Ovary (tissue), 9 donors: Measurements from ENCODE around the gene SULT4A1. TPM values are rescaled to one million over a fixed set of nuclear protein-coding genes. Genes with fewer than 3 reads are reported as not detected.

Experiments used
- DNase-seq, 5 donors: peaks; one replicate each; pipeline ENCODE4 v3.0.0-alpha.2; 2019 to 2020
- H3K27ac ChIP-seq, 2 donors: fragments of 200-600 bp; one replicate each; pipeline versions ENCODE4 v1.5.1 to v1.8.0; 2019 to 2022
- H3K27me3 ChIP-seq: fragments of 200-600 bp; one replicate; pipeline ENCODE4 v1.8.0; 2022
- H3K36me3 ChIP-seq: fragments of 200-600 bp; sonication (generic); one replicate; pipeline ENCODE4 v1.5.1; 2019
- H3K4me1 ChIP-seq: one replicate; pipeline ENCODE4 v1.8.1; 2013; ENCODE audit warnings: mild to moderate bottlenecking, moderate library complexity; ENCODE audit not compliant: insufficient read depth
- H3K4me3 ChIP-seq: fragments of 200-600 bp; sonication (generic); one replicate; pipeline ENCODE4 v1.5.1; 2017
- H3K9me3 ChIP-seq, 2 donors: fragments of 200-600 bp in 1 of 2; sonication (generic) in 1 of 2; one replicate each; pipeline versions ENCODE4 v1.5.1 to v1.8.1; 2013 to 2019; ENCODE audit warnings: mild to moderate bottlenecking in 1 of 2, moderate library complexity in 1 of 2
- EP300 ChIP-seq: sonication (generic); formaldehyde crosslinking; IDR thresholded peaks from one replicate; pipeline ENCODE4 v1.6.1; 2017; ENCODE audit warnings: antibody characterized with exemption
- POLR2A ChIP-seq: fragments of 450-650 bp; IDR thresholded peaks from one replicate; pipeline ENCODE4 v1.6.1; 2017; ENCODE audit warnings: antibody characterized with exemption, mild to moderate bottlenecking, moderate library complexity
- WGBS, 3 donors: extraction: QIAGEN DNeasy Blood & Tissue Kit in 1 of 3; methylation state at CpG; one replicate each; pipeline versions ENCODE4 v1.1.5 to v1.1.7; 2013 to 2017; 5-methylcytosine and 5-hydroxymethylcytosine counted together
- intact Hi-C, 4 donors: fragments of 100-400 bp; cut with DNase I; formaldehyde crosslinking; loops; one replicate each; pipeline versions ENCODE4 v1.11.0 to v1.15.1; 2022 to 2023
- polyA plus RNA-seq, 2 donors: library from polyadenylated mRNA; stranded (reverse); fragments of 200-250 nt in 1 of 2; fragments of 350-450 nt in 1 of 2; fragmentation: Illumina TruSeq in 1 of 2; extraction: RNeasy Lipid Tissue Mini Kit (QIAGEN cat#74804) in 1 of 2; gene quantifications; one replicate each; pipeline ENCODE4 v1.2.3, GENCODE V29; 2013 to 2014
- total RNA-seq, 7 donors: library from RNA; depleted of rRNA in 2 of 7; stranded (reverse); fragments of >200 nt in 2 of 7; fragmentation: NEBNext Ultra II Directional in 3 of 7; extraction: Animal tissue kit (Norgen Biotek cat#: 25700) in 3 of 7; gene quantifications; one replicate each; pipeline versions ENCODE4 v1.1.0 to v1.2.4, GENCODE V29; 2016 to 2023
- TF ChIP-seq, protein P1 (sequence below), 3 donors: fragments of 450-650 bp in 2 of 3; fragments of 200-600 bp in 1 of 3; IDR thresholded peaks; one replicate each; pipeline versions ENCODE4 v1.5.1 to v1.8.0; 2016 to 2022; ENCODE audit warnings: antibody characterized with exemption in 3 of 3, mild to moderate bottlenecking in 1 of 3
- donor health status: DM: no; HTN: no; CAD: no; lungs with moderate emphysema.
- donor health status: DM: no; HTN: no; CAD: no.
- donor health status: Bipolar disorder and iron deficiency.
- donor health status: DM: yes; HTN: yes; CAD: no.
- donor health status: DM: no; HTN: no; CAD: no.
- donor health status: DM: yes; HTN: yes; CAD: no.

SULT4A1 gene
- total and polyA plus RNA-seq, 9 donors, result 0.36 to 3.5 (median 1.8) TPM

DNA sequence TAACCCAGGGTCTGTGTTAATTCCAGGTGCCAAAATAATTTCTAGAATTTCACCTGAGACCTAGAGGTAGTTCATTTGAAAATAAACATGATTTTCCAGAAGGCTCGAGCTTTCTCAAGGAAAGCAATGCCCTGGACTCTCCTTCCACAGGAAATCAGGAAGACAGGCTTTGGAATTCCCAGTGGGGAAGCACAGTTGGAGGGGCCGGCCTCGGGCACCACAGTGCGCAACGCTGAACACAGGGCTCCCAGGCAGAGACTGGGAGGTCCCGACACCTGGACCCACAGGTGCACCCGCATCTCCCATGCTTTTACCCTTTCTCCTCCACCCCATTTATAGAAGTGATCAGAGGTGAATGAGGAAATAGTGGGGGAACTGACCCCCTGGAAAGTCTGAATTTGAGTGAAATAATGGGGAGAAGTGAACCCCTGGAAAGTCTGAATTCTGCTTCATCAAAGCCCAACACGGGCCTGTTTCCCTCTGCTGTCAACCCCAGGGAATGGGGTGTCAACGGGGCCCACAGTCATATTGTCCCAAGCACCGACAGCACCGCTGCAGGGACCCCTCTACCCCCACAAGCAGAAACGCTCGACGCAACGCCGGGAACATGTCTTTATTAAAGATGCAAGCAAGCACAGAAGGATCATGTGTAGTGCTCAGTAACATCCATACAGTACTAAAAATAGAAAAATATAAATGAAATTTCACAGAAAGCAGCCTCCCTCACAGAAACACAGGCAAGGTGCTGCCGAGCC is 38.2 kb downstream of the SULT4A1 start:
- Histone ChIP-seq H3K4me1 (peaks cover 11% of the 10 kb centered on the region), H3K36me3 (no peaks in the 10 kb centered on the region), H3K27me3 (no peaks in the 10 kb centered on the region), H3K4me3 (no peak overlapping the region), H3K9me3 (no peaks in the 10 kb centered on the region), H3K27ac (no peak overlapping the region)
- intact Hi-C loops, result loop anchor here in 1 of 4 donors (10.0 kb wide), 1 partner anchor 429 kb away; no protein-coding TSS in a partner anchor
- no peak for DNase-seq
- WGBS, 3 donors, result 78 to 92% (median 88%) methylated on average over 17 of the region's 17 CpGs
- TF ChIP-seq, protein P1, sequence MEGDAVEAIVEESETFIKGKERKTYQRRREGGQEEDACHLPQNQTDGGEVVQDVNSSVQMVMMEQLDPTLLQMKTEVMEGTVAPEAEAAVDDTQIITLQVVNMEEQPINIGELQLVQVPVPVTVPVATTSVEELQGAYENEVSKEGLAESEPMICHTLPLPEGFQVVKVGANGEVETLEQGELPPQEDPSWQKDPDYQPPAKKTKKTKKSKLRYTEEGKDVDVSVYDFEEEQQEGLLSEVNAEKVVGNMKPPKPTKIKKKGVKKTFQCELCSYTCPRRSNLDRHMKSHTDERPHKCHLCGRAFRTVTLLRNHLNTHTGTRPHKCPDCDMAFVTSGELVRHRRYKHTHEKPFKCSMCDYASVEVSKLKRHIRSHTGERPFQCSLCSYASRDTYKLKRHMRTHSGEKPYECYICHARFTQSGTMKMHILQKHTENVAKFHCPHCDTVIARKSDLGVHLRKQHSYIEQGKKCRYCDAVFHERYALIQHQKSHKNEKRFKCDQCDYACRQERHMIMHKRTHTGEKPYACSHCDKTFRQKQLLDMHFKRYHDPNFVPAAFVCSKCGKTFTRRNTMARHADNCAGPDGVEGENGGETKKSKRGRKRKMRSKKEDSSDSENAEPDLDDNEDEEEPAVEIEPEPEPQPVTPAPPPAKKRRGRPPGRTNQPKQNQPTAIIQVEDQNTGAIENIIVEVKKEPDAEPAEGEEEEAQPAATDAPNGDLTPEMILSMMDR (IDR thresholded peaks at IDR 0.05), result no peak
- no peak for TF ChIP-seq EP300
- TF ChIP-seq POLR2A, result no peak

- intact Hi-C loops, result loop anchor here in 1 of 4 donors (10.0 kb wide), 1 partner anchor 429 kb away; no protein-coding TSS in a partner anchor
- DNase-seq, result peak in 1 of 5 donors; percentile 32
- 76 to 79% (median 77%) methylated on average over 13 of the region's 13 CpGs for WGBS, 3 donors
- TF ChIP-seq, protein P1 (IDR thresholded peaks at IDR 0.05), result no peak
- TF ChIP-seq POLR2A, result no peak
- TF ChIP-seq EP300, result no peak
- no peak overlapping the region for H3K4me3 ChIP-seq
- H3K4me1 ChIP-seq, result peaks cover 9% of the 10 kb centered on the region
- H3K27me3 ChIP-seq, result no peaks in the 10 kb centered on the region
- H3K9me3 ChIP-seq, result no peaks in the 10 kb centered on the region
- no peaks in the 10 kb centered on the region for H3K36me3 ChIP-seq
- H3K27ac ChIP-seq, result no peak overlapping the region
Measured at GRCh38 chr22:43823353-43823908, 38.9 kb downstream of the SULT4A1 start.

- Histone ChIP-seq H3K27me3 (no peaks in the 10 kb centered on the region), H3K36me3 (no peaks in the 10 kb centered on the region), H3K9me3 (no peaks in the 10 kb centered on the region), H3K4me3 (no peak overlapping the region), H3K4me1 (peaks cover 2% of the 10 kb centered on the region), H3K27ac (no peak overlapping the region)
- TF ChIP-seq, protein P1 (IDR thresholded peaks at IDR 0.05), result no peak
- no peak for TF ChIP-seq POLR2A
- TF ChIP-seq EP300, result no peak
- whole genome bisulfite sequencing, 3 donors, result 66 to 75% (median 74%) methylated on average over 22 of the region's 22 CpGs
- intact Hi-C loops, result loop anchor here in 1 of 4 donors (10.0 kb wide), 1 partner anchor 427 kb away; no protein-coding TSS in a partner anchor
- DNase-seq, result peak in 1 of 5 donors; percentile 25
Measured at GRCh38 chr22:43821606-43822425, 40.5 kb downstream of the SULT4A1 start.

DNA sequence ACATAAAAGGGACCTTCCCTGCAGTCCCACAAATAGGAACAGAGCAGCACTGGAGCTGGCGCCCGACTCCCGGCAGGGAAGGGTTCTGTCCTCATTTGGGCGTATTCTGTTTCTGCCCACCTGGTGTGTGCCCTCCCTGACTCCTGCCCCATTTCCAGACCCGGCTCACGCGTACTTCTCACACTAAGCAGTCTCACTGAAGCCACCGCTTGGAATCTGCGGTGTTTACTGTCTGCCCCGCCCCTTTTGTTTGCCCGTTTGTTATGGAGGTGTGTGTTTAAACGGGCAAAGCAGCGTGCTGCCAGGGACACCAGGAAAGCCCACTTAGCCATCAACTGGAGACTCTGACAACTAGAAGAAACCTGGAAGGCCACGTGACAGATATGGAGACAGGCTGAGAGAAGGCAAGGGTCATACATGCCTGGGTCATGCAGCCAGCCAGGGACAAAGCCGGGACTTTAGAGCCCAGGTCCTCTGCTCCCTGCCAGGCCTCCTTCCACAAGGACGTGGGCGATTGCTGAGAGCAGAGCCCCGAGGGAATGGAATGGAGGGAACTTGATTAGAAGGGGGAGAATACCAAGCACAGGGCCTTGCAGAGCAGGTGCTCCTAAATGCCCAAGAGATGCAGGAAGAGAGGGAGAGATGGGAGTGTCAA is 41.5 kb downstream of the SULT4A1 start:
- Histone ChIP-seq H3K4me3 (no peak overlapping the region), H3K36me3 (no peaks in the 10 kb centered on the region), H3K27me3 (no peaks in the 10 kb centered on the region), H3K9me3 (no peaks in the 10 kb centered on the region), H3K27ac (no peak overlapping the region), H3K4me1 (no peaks in the 10 kb centered on the region)
- TF ChIP-seq POLR2A (no peak), EP300 (no peak)
- TF ChIP-seq, protein P1 (IDR thresholded peaks at IDR 0.05), result no peak
- no peak for DNase-seq
- intact Hi-C loops, result loop anchor here in 1 of 4 donors (10.0 kb wide), 1 partner anchor 426 kb away; no protein-coding TSS in a partner anchor
- 65 to 70% (median 66%) methylated on average over 18 of the region's 18 CpGs for WGBS, 3 donors
